HUES48 (cell line): ENCODE measurements around the gene EMILIN2.
"Not testable (repeated sequence)": the region's sequence is repeated elsewhere in the genome, so short reads cannot be mapped to it uniquely, and the experiment has no call there.

Experiments
- H3K27ac ChIP-seq: one replicate; pipeline ENCODE4 v1.7.0; 2013; ENCODE audit warnings: low read depth, low read length, inconsistent platforms
- H3K27me3 ChIP-seq: 2 replicates; pipeline ENCODE4 v1.6.1; 2013; ENCODE audit warnings: mild to moderate bottlenecking, low read length; ENCODE audit not compliant: control insufficient read depth, insufficient read depth
- H3K36me3 ChIP-seq: 2 replicates; pipeline ENCODE4 v1.6.1; 2013; ENCODE audit warnings: low read length; ENCODE audit not compliant: control insufficient read depth, insufficient read depth
- H3K4me1 ChIP-seq: 2 replicates; pipeline ENCODE4 v1.6.1; 2013; ENCODE audit warnings: mild to moderate bottlenecking, low read length; ENCODE audit not compliant: control insufficient read depth, insufficient read depth
- H3K4me3 ChIP-seq: 2 replicates; pipeline ENCODE4 v1.5.1; 2013; ENCODE audit warnings: mild to moderate bottlenecking, low read depth, low read length
- H3K9ac ChIP-seq: 2 replicates; pipeline ENCODE4 v1.6.1; 2013; ENCODE audit warnings: mild to moderate bottlenecking, low read depth, low read length, moderate library complexity
- H3K9me3 ChIP-seq: 2 replicates; pipeline ENCODE4 v1.6.1; 2013; ENCODE audit warnings: low read length; ENCODE audit not compliant: control insufficient read depth, insufficient read depth

EMILIN2 gene

DNA sequence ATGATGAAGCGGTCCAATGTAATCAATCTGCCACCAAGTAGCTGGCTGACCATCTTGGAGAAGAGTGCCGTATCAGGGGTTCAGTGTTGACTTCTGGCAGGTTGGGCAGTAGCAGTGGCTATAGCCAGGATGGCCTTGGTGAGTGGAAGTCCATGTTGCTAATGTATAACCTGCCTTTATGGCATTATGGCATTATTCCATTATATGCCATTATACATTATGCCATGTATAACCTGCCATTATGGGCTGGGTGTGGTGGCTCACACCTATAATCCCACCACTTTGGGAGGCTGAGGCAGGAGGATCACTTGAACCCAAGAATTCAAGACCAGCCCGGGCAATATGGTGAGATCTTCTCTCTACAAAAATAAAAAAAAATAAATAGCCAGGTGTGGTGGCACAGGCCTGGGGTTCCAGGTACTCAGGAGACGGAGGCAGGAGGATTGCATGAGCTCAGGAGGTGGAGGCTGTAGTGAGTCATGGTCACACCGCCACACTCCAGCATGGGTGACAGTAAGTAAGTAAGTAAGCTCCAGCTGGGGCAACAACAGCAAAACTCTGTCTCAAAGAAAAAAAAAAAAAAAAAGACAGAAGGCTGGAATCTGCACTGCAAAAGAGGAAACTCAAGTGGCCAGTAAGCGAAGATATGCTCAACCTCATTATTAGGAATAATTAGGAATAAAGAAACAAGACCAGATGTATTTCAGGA lies 24.4 kb upstream of the EMILIN2 start:
- Histone ChIP-seq H3K4me3 (no peak overlapping the region), H3K27ac (no peak overlapping the region), H3K9ac (no peak overlapping the region), H3K27me3 (no peaks in the 10 kb centered on the region), H3K36me3 (no peaks in the 10 kb centered on the region), H3K9me3 (no peaks in the 10 kb centered on the region), H3K4me1 (no peaks in the 10 kb centered on the region)

- H3K4me1 ChIP-seq: no peaks in the 10 kb centered on the region
- no peaks in the 10 kb centered on the region for H3K36me3 ChIP-seq
- no peak overlapping the region for H3K27ac ChIP-seq
- H3K27me3 ChIP-seq: no peaks in the 10 kb centered on the region
- H3K9ac ChIP-seq: no peak overlapping the region
- no peaks in the 10 kb centered on the region for H3K9me3 ChIP-seq
- no peak overlapping the region for H3K4me3 ChIP-seq
Measured at GRCh38 chr18:2823202-2823601, 23.6 kb upstream of the EMILIN2 start.

DNA sequence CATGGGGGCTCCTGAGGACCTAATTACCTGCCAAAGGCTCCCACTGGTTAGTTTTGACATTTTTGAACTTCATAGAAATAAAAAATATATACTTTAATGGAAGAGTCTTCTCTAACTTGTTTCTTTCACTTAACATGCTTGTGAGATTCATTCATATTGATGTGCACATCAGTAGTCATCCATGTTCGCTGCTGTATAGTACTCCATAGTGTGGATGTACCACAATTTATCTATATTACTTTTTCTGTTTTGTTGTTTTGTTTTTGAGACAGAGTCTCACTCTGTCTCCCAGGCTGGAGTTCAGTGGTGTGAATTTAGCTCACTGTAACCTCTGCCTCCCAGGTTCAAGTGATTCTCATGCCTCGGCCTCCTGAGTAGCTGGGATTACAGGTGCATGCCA lies 22.8 kb upstream of the EMILIN2 start:
- Histone ChIP-seq H3K9ac (no peak overlapping the region), H3K27ac (no peak overlapping the region), H3K4me1 (no peaks in the 10 kb centered on the region), H3K9me3 (no peaks in the 10 kb centered on the region), H3K4me3 (no peak overlapping the region), H3K27me3 (no peaks in the 10 kb centered on the region), H3K36me3 (no peaks in the 10 kb centered on the region)

GRCh38 chr18:2824865-2825264 lies 21.9 kb upstream of the EMILIN2 start:
- Histone ChIP-seq H3K36me3 (no peaks in the 10 kb centered on the region), H3K4me3 (no peak overlapping the region), H3K27ac (no peak overlapping the region), H3K4me1 (no peaks in the 10 kb centered on the region), H3K27me3 (no peaks in the 10 kb centered on the region), H3K9me3 (no peaks in the 10 kb centered on the region), H3K9ac (no peak overlapping the region)

DNA sequence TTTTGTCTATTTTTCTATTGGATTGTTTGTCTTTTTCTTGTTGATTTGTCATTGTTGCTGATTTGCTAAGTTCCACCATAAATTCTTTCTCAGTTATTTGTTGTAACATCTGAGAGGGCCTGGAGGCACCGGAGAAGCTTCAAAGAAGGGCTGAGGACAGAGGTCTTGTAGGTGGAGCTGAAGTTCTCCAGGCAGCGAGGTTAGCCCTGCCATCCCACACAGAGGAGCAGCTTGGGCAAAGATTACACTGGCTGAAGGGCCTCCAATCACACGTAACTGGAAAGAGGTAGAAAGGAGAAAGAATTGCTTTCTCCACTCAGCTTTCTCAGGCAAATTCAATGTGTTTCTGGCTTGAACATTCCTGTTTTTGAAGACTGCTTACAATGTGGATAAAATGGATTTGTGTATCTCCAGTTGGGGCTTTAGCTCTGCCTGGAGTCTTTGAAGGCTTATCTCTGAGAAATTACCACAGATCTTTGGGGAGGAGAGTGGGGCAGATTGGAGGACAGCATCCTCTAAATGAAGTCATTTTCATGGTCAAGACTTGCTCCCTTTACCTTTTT lies 21.1 kb upstream of the EMILIN2 start:
- no peaks in the 10 kb centered on the region for H3K4me1 ChIP-seq
- no peaks in the 10 kb centered on the region for H3K9me3 ChIP-seq
- no peak overlapping the region for H3K4me3 ChIP-seq
- no peaks in the 10 kb centered on the region for H3K36me3 ChIP-seq
- no peak overlapping the region for H3K27ac ChIP-seq
- no peaks in the 10 kb centered on the region for H3K27me3 ChIP-seq
- no peak overlapping the region for H3K9ac ChIP-seq

GRCh38 chr18:2826581-2826980 lies 20.2 kb upstream of the EMILIN2 start:
- H3K27me3 ChIP-seq: no peaks in the 10 kb centered on the region
- H3K9me3 ChIP-seq: no peaks in the 10 kb centered on the region
- no peaks in the 10 kb centered on the region for H3K4me1 ChIP-seq
- no peak overlapping the region for H3K27ac ChIP-seq
- no peak overlapping the region for H3K4me3 ChIP-seq
- no peak overlapping the region for H3K9ac ChIP-seq
- H3K36me3 ChIP-seq: no peaks in the 10 kb centered on the region

- H3K36me3 ChIP-seq: no peaks in the 10 kb centered on the region
- H3K9ac ChIP-seq: no peak overlapping the region
Measured at GRCh38 chr18:2827061-2827460, 19.7 kb upstream of the EMILIN2 start.

GRCh38 chr18:2836118-2836517 lies 10.7 kb upstream of the EMILIN2 start:
- H3K36me3 ChIP-seq, H3K27me3 ChIP-seq, H3K27ac ChIP-seq: not testable (repeated sequence)

More at GRCh38 chr18:2827061-2827460, 19.7 kb upstream of the EMILIN2 start:
- Histone ChIP-seq H3K27ac (no peak overlapping the region), H3K9me3 (no peaks in the 10 kb centered on the region), H3K4me1 (no peaks in the 10 kb centered on the region), H3K4me3 (no peak overlapping the region), H3K27me3 (no peaks in the 10 kb centered on the region)

GRCh38 chr18:2837290-2837689 lies 9.5 kb upstream of the EMILIN2 start:
- H3K9ac ChIP-seq, H3K4me1 ChIP-seq, H3K4me3 ChIP-seq, H3K27me3 ChIP-seq, H3K9me3 ChIP-seq, H3K27ac ChIP-seq, H3K36me3 ChIP-seq: not testable (repeated sequence)

More at GRCh38 chr18:2836118-2836517, 10.7 kb upstream of the EMILIN2 start:
- H3K9ac ChIP-seq, H3K4me1 ChIP-seq, H3K9me3 ChIP-seq, H3K4me3 ChIP-seq: not testable (repeated sequence)

DNA sequence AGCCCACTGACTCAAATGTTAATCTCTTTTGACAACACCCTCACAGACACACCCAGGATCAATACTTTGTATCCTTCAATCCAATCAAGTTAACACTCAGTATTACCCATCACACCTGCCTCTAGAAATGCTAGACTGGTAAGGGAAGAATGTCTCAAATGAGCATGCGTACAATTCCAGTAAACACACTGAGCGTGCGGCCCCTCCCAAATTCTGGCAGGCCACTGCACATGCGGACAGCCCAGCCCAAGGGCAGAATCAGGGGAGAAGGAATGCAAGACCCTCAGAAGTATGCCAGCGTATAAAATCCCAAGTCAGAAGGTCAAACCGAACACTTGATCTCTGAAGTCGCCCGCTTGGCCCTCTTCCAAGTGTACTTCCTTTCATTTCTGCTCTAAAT lies 7.6 kb upstream of the EMILIN2 start:
- H3K27ac ChIP-seq: no peak overlapping the region
- H3K36me3 ChIP-seq: no peaks in the 10 kb centered on the region
- peaks cover 18% of the 10 kb centered on the region for H3K27me3 ChIP-seq
- H3K4me1 ChIP-seq: no peaks in the 10 kb centered on the region
- H3K4me3 ChIP-seq: no peak overlapping the region
- H3K9me3 ChIP-seq: no peaks in the 10 kb centered on the region
- no peak overlapping the region for H3K9ac ChIP-seq

GRCh38 chr18:2840521-2840920 lies 6.3 kb upstream of the EMILIN2 start:
- H3K9ac ChIP-seq: no peak overlapping the region
- H3K4me1 ChIP-seq: no peaks in the 10 kb centered on the region
- H3K9me3 ChIP-seq: no peaks in the 10 kb centered on the region
- H3K27me3 ChIP-seq: peaks cover 31% of the 10 kb centered on the region
- no peaks in the 10 kb centered on the region for H3K36me3 ChIP-seq
- H3K27ac ChIP-seq: no peak overlapping the region
- H3K4me3 ChIP-seq: no peak overlapping the region
